ENCODE results near the gene TMEM88. TPM values are rescaled to one million over a fixed set of nuclear protein-coding genes. Genes with fewer than 3 reads are reported as not detected.
A peak's percentile ranks its signal among the peaks of the same experiment; 100 is the strongest.
"Not testable (repeated sequence)": the region's sequence is repeated elsewhere in the genome, so short reads cannot be mapped to it uniquely, and the experiment has no call there.

The TMEM88 gene, protein sequence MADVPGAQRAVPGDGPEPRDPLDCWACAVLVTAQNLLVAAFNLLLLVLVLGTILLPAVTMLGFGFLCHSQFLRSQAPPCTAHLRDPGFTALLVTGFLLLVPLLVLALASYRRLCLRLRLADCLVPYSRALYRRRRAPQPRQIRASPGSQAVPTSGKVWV
- 10 to 100 TPM; 22.5 to 30.2 (median 24.3) TPM for polyA plus RNA-seq (ENCODE audit: insufficient read length in 3 of 3)
- long read RNA-seq, donor 1, transcript TMEM88-201 (2 exons, 875 nt): major isoform, 6 of 12 reads
- long read RNA-seq, donor 1, transcript TMEM88-202 (2 exons, 510 nt): major isoform, 6 of 12 reads
- long read RNA-seq, donor 1, partial matches to known transcripts: 0 of 12 reads
- long read RNA-seq, donor 1, other reads (novel, unspliced or antisense): 0 of 12 reads
- long read RNA-seq, donor 2, transcript TMEM88-201 (2 exons, 875 nt): major isoform, 7 of 9 reads
- long read RNA-seq, donor 2, partial matches to known transcripts: 0 of 9 reads
- long read RNA-seq, donor 2, other reads (novel, unspliced or antisense): 0 of 9 reads
- long read RNA-seq, donor 3, transcript TMEM88-201 (2 exons, 875 nt): major isoform, 15 of 23 reads
- long read RNA-seq, donor 3, transcript TMEM88-202 (2 exons, 510 nt): minor isoform, 8 of 23 reads
- long read RNA-seq, donor 3, partial matches to known transcripts: 0 of 23 reads
- long read RNA-seq, donor 3, other reads (novel, unspliced or antisense): 0 of 23 reads
- long read RNA-seq, donor 4, transcript TMEM88-201 (2 exons, 875 nt): major isoform, 20 of 57 reads
- long read RNA-seq, donor 4, partial matches to known transcripts: 33 of 57 reads
- long read RNA-seq, donor 4, other reads (novel, unspliced or antisense): 0 of 57 reads
- long read RNA-seq, donor 5: 0 reads
- long read RNA-seq, donor 6, transcript TMEM88-202 (2 exons, 510 nt): major isoform, 5 of 10 reads
- long read RNA-seq, donor 6, transcript TMEM88-201 (2 exons, 875 nt): major isoform, 5 of 10 reads
- long read RNA-seq, donor 6, partial matches to known transcripts: 0 of 10 reads
- long read RNA-seq, donor 6, other reads (novel, unspliced or antisense): 0 of 10 reads
- long read RNA-seq, donor 7, transcript TMEM88-202 (2 exons, 510 nt): minor isoform, 6 of 28 reads
- long read RNA-seq, donor 7, transcript TMEM88-201 (2 exons, 875 nt): major isoform, 22 of 28 reads
- long read RNA-seq, donor 7, partial matches to known transcripts: 0 of 28 reads
- long read RNA-seq, donor 7, other reads (novel, unspliced or antisense): 0 of 28 reads
- long read RNA-seq, donor 8: 0 reads
- long read RNA-seq, donor 9, transcript TMEM88-201 (2 exons, 875 nt): major isoform, 18 of 20 reads
- long read RNA-seq, donor 9, partial matches to known transcripts: 0 of 20 reads
- long read RNA-seq, donor 9, other reads (novel, unspliced or antisense): 0 of 20 reads
- long read RNA-seq, donor 10, transcript TMEM88-201 (2 exons, 875 nt): major isoform, 15 of 21 reads
- long read RNA-seq, donor 10, transcript TMEM88-202 (2 exons, 510 nt): minor isoform, 6 of 21 reads
- long read RNA-seq, donor 10, partial matches to known transcripts: 0 of 21 reads
- long read RNA-seq, donor 10, other reads (novel, unspliced or antisense): 0 of 21 reads
- long read RNA-seq, donor 11, transcript TMEM88-201 (2 exons, 875 nt): major isoform, 9 of 14 reads
- long read RNA-seq, donor 11, transcript TMEM88-202 (2 exons, 510 nt): minor isoform, 5 of 14 reads
- long read RNA-seq, donor 11, partial matches to known transcripts: 0 of 14 reads
- long read RNA-seq, donor 11, other reads (novel, unspliced or antisense): 0 of 14 reads
- long read RNA-seq, donor 12, partial matches to known transcripts: 0 of 3 reads
- long read RNA-seq, donor 12, other reads (novel, unspliced or antisense): 0 of 3 reads
- long read RNA-seq, donor 13: 0 reads
- long read RNA-seq, donor 14, transcript TMEM88-202 (2 exons, 510 nt): minor isoform, 5 of 12 reads
- long read RNA-seq, donor 14, transcript TMEM88-201 (2 exons, 875 nt): major isoform, 7 of 12 reads
- long read RNA-seq, donor 14, partial matches to known transcripts: 0 of 12 reads
- long read RNA-seq, donor 14, other reads (novel, unspliced or antisense): 0 of 12 reads
- long read RNA-seq, donor 15, partial matches to known transcripts: 0 of 6 reads
- long read RNA-seq, donor 15, other reads (novel, unspliced or antisense): 0 of 6 reads
- long read RNA-seq, donor 16, transcript TMEM88-201 (2 exons, 875 nt): major isoform, 37 of 52 reads
- long read RNA-seq, donor 16, transcript TMEM88-202 (2 exons, 510 nt): minor isoform, 15 of 52 reads
- long read RNA-seq, donor 16, partial matches to known transcripts: 0 of 52 reads
- long read RNA-seq, donor 16, other reads (novel, unspliced or antisense): 0 of 52 reads

GRCh38 chr17:7854851-7855659 lies at the start of gene TMEM88:
Gene TMEM88, plus strand, starts transcription at chr17:7855066. Its CDS starts 9 bp downstream, at chr17:7855075.
- peak in 1 of 11 donors; percentile 36 for DNase-seq (ENCODE audit: extremely low read depth in 1 of 11, low read depth in 9 of 11, low spot score in 4 of 11)

DNA sequence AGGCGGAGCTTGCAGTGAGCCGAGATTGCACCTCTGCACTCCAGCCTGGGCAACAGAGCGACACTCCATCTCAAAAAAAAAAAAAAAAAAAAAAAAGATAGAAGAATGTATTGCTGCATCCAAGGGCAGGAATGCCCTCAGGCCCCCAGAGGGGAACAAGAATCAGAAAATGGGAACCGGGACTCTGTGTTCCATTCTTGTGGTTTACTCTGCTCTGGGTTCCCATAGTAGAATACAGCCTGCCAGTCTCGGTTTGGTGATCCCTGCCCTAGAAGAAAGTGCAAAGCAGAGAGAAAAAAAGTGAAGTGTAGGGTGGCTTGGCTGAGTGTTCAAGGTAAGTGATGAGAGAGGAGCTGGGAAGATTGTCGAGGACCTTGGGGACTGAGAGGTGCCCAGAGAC lies 48.3 kb upstream of the TMEM88 start:
- DNase-seq (ENCODE audit: extremely low read depth in 1 of 11, low read depth in 9 of 11, low spot score in 4 of 11): no peak

DNA sequence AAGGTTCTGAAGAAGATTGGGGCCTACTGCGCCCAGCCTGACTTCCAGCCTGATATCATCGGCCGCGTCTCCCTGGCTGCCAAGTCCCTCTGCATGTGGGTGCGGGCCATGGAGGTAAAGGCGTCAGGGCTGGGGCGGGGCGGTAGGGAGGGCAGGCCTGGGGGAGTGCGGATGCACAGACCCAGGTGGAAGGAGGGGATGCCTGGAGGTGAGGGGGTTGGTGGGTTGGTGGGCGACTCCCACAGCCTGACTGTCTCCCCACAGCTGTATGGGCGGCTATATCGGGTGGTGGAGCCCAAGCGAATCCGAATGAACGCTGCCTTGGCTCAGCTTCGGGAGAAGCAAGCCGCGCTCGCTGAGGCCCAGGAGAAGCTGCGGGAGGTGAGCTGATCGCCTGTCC lies 47.7 kb upstream of the TMEM88 start:
- DNase-seq (ENCODE audit: extremely low read depth in 1 of 11, low read depth in 9 of 11, low spot score in 4 of 11): no peak

GRCh38 chr17:7809086-7809790 lies 45.6 kb upstream of the TMEM88 start:
- no peak for DNase-seq (ENCODE audit: extremely low read depth in 1 of 11, low read depth in 9 of 11, low spot score in 4 of 11)

DNA sequence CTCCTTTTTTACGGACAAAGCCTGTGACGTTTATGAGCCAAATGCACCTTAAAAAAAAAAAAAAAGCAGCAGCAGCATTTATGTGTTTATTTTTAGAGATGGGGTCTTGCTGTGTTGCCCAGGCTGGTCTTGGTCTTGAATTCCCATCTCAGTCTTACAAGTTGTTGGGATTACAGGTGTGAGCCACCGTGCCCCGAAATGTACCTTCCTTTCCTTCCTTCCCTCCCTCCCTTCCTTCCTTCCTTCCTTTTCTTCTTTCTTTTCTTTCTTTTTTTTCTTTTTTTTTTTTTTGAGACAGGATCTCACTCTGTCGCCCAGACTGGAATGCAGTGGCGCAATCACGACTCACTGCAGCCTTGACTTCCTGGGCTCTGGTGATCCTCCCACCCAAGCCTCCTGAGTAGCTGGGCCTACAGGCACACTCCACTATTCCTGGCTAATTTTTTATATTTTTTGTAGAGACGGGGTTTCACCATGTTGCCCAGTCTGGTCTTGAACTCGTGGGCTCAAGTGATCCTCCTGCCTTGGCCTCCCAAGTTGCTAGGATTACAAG lies 45.0 kb upstream of the TMEM88 start:
- not testable (repeated sequence) for DNase-seq (ENCODE audit: extremely low read depth in 1 of 11, low read depth in 9 of 11, low spot score in 4 of 11)

GRCh38 chr17:7811251-7811650 lies 43.6 kb upstream of the TMEM88 start:
- no peak for DNase-seq (ENCODE audit: extremely low read depth in 1 of 11, low read depth in 9 of 11, low spot score in 4 of 11)

- no peak for DNase-seq (ENCODE audit: extremely low read depth in 1 of 11, low read depth in 9 of 11, low spot score in 4 of 11)
These were observed 39.9 kb upstream of the TMEM88 start for GRCh38 chr17:7814969-7815368.

- DNase-seq (ENCODE audit: extremely low read depth in 1 of 11, low read depth in 9 of 11, low spot score in 4 of 11): no peak
These were observed 37.8 kb upstream of the TMEM88 start for GRCh38 chr17:7816926-7817642.

DNA sequence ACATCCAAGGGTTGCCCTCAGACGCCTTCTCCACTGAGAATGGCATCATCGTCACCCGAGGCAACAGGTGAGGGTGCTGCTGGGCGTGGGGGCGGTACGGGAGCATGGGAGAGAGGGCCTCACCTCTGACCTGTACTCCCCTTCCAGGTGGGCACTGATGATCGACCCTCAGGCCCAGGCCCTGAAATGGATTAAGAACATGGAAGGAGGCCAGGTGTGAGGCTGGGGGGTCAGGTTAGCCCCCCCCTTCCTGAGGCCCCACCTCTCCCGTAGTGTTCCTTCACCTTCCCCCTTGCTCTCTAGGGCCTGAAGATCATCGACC lies 37.3 kb upstream of the TMEM88 start:
- no peak for DNase-seq (ENCODE audit: extremely low read depth in 1 of 11, low read depth in 9 of 11, low spot score in 4 of 11)

DNA sequence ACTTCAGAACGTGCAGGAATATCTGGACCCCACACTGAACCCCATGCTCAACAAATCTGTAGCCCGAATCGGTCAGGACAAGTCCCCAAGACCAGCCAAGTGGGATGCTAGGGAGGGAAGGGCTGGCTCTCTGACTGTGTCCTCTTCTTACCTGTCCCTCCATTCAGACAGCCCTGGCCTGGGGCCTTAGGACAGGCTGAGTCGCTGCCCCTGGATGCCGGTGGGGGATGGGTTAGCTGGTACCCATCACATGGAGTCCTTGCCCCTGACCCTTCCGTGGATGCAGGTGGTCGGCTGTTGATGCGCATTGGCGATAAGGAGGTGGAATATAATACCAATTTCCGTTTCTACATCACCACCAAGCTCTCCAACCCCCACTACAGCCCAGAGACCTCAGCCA lies 36.8 kb upstream of the TMEM88 start:
- DNase-seq (ENCODE audit: extremely low read depth in 1 of 11, low read depth in 9 of 11, low spot score in 4 of 11): no peak

DNA sequence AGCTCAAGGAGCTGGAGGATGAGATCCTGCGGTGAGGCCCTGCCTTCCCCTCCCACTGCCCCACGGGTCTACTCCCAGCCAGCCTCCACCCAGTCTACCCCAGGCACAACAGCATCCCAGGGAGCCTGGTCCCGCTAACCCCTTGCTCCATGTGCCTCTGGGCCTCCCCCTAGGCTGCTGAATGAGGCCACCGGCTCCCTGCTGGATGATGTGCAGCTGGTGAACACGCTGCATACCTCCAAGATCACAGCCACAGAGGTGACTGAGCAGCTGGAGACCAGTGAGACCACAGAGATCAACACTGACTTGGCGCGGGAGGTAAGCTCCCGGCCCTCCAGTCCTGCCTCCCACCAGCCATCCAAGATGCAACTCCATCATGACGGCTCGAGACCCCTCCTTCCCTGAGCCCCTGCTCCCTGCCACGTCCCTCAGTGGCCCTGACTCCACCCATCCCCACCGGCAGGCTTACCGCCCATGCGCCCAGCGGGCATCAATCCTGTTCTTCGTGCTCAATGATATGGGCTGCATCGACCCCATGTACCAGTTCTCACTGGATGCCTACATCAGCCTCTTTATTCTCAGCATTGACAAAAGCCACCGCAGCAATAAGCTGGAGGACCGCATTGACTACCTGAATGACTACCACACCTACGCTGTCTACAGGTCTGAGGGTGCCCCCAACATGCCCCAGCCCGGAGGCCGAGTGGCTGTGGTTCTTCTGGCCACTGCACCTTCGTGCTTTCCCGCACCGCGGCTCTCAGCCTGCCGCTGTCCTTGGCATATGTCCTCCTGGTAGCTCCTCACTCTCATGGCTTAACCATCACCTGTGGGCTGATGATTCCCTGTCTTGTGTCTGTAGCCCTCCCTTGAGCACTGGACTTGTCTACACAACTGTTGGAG lies 35.9 kb upstream of the TMEM88 start:
- no peak for DNase-seq (ENCODE audit: extremely low read depth in 1 of 11, low read depth in 9 of 11, low spot score in 4 of 11)

- no peak for DNase-seq (ENCODE audit: extremely low read depth in 1 of 11, low read depth in 9 of 11, low spot score in 4 of 11)
These were observed 34.6 kb upstream of the TMEM88 start for GRCh38 chr17:7820231-7820630.

- DNase-seq (ENCODE audit: extremely low read depth in 1 of 11, low read depth in 9 of 11, low spot score in 4 of 11): no peak
These were observed 32.7 kb upstream of the TMEM88 start for GRCh38 chr17:7822126-7822525.

GRCh38 chr17:7823581-7824001 lies 31.3 kb upstream of the TMEM88 start:
- no peak for DNase-seq (ENCODE audit: extremely low read depth in 1 of 11, low read depth in 9 of 11, low spot score in 4 of 11)
